HepG2 (cell line): ENCODE data around the gene RNF149. TPM values are rescaled to one million over a fixed set of nuclear protein-coding genes. Genes with fewer than 3 reads are reported as not detected.

Experiments
- AFF4 ChIP-seq: sonication (generic); formaldehyde crosslinking; IDR thresholded peaks from 2 replicates; pipeline ENCODE4 v1.4.0; 2020; ENCODE audit warnings: missing genetic modification reagents
- CAMTA2 ChIP-seq: sonication (generic); formaldehyde crosslinking; IDR thresholded peaks from 2 replicates; pipeline ENCODE4 v1.4.0; 2020; ENCODE audit warnings: mild to moderate bottlenecking, missing genetic modification reagents, borderline replicate concordance
- CREB3 ChIP-seq: sonication (generic); formaldehyde crosslinking; IDR thresholded peaks from 2 replicates; pipeline ENCODE4 v1.5.0; 2020; ENCODE audit warnings: missing genetic modification reagents
- CTCF ChIP-seq: sonication (generic); formaldehyde crosslinking; IDR thresholded peaks from 2 replicates; pipeline ENCODE4 v1.5.0; 2020; ENCODE audit warnings: mild to moderate bottlenecking, missing genetic modification reagents, moderate library complexity
- EZH2 ChIP-seq: conservative IDR thresholded peaks from 2 replicates; pipeline ENCODE4 v1.6.1; 2012; ENCODE audit warnings: mild to moderate bottlenecking, low read depth, low read length, moderate library complexity
- GPBP1L1 ChIP-seq: sonication (generic); formaldehyde crosslinking; IDR thresholded peaks from 2 replicates; pipeline ENCODE4 v1.5.0; 2020; ENCODE audit warnings: mild to moderate bottlenecking, missing genetic modification reagents
- HNRNPH1 ChIP-seq: fragments of 200-400 bp; formaldehyde crosslinking; optimal IDR thresholded peaks from 2 replicates; pipeline ENCODE3; 2017; ENCODE audit warnings: mild to moderate bottlenecking, low read depth, low read length
- KLF9 ChIP-seq: IDR thresholded peaks from 2 replicates; pipeline ENCODE4 v1.6.1; 2016; ENCODE audit warnings: low read depth
- MTF2 ChIP-seq: sonication (generic); formaldehyde crosslinking; IDR thresholded peaks from 2 replicates; pipeline ENCODE4 v1.5.0; 2020; ENCODE audit warnings: missing genetic modification reagents, borderline replicate concordance
- PHF21A ChIP-seq: sonication (generic); formaldehyde crosslinking; IDR thresholded peaks from 2 replicates; pipeline ENCODE4 v1.5.0; 2020; ENCODE audit warnings: mild to moderate bottlenecking, missing genetic modification reagents
- RBFOX2 ChIP-seq: fragments of 200-400 bp; formaldehyde crosslinking; IDR thresholded peaks from 2 replicates; pipeline ENCODE4 v1.6.1; 2017; ENCODE audit warnings: low read depth, mild to moderate bottlenecking, low read length
- RCOR2 ChIP-seq: IDR thresholded peaks from 2 replicates; pipeline ENCODE4 v1.6.1; 2016; ENCODE audit warnings: missing biosample characterization, missing genetic modification reagents
- RFXAP ChIP-seq: sonication (generic); formaldehyde crosslinking; IDR thresholded peaks from 2 replicates; pipeline ENCODE4 v1.4.0; 2020; ENCODE audit warnings: missing genetic modification reagents, borderline replicate concordance
- SALL1 ChIP-seq: sonication (generic); formaldehyde crosslinking; IDR thresholded peaks from 2 replicates; pipeline ENCODE4 v1.8.0; 2022; ENCODE audit warnings: mild to moderate bottlenecking, missing genetic modification reagents
- SOX5 ChIP-seq: IDR thresholded peaks from 2 replicates; pipeline ENCODE4 v1.6.1; 2016; ENCODE audit warnings: borderline replicate concordance
- TRAFD1 ChIP-seq: sonication (generic); formaldehyde crosslinking; IDR thresholded peaks from 2 replicates; pipeline ENCODE4 v1.5.1; 2020; ENCODE audit warnings: missing genetic modification reagents, mild to moderate bottlenecking, borderline replicate concordance
- ZFP36L1 ChIP-seq: sonication (generic); formaldehyde crosslinking; IDR thresholded peaks from 2 replicates; pipeline ENCODE4 v1.8.0; 2022; ENCODE audit warnings: mild to moderate bottlenecking, missing genetic modification reagents, moderate library complexity
- ZNF256 ChIP-seq: sonication (generic); formaldehyde crosslinking; conservative IDR thresholded peaks from 2 replicates; pipeline ENCODE4 v1.4.0; 2020; ENCODE audit warnings: missing genetic modification reagents
- ZNF331 ChIP-seq: sonication (generic); formaldehyde crosslinking; IDR thresholded peaks from 2 replicates; pipeline ENCODE4 v1.4.0; 2020; ENCODE audit warnings: missing genetic modification reagents
- ZNF709 ChIP-seq: sonication (generic); formaldehyde crosslinking; IDR thresholded peaks from 2 replicates; pipeline ENCODE4 v1.5.0; 2020; ENCODE audit warnings: mild to moderate bottlenecking, missing genetic modification reagents
- polyA plus RNA-seq, 8 experiments: library from polyadenylated mRNA; depleted of rRNA in 3 of 8; stranded (reverse) in 7 of 8; unstranded in 1 of 8; fragments of >200 nt; fragmentation: Illumina TruSeq in 4 of 8; extraction: Trizol in 4 of 8; gene quantifications; 2 replicates each; pipeline versions ENCODE4 v1.2.1 to v1.2.3, GENCODE V29; 2011 to 2016; ENCODE audit warnings: low read depth in 4 of 8, missing spikeins in 1 of 8, mixed read lengths in 1 of 8; ENCODE audit not compliant: insufficient read depth in 1 of 8
- total RNA-seq, 5 experiments: library from RNA; depleted of rRNA; stranded (reverse); fragments of >200 nt; fragmentation: Illumina TruSeq; extraction: Trizol; gene quantifications; 2 replicates each; pipeline ENCODE4 v1.2.3, GENCODE V29; 2016; ENCODE audit warnings: low read depth in 1 of 5

The RNF149 gene
- total and polyA plus RNA-seq, 2 of the 13 experiments (the other 11 are each of a cell fraction or from before 2014, with no cell fraction given): 87.6 to 109 TPM

GRCh38 chr2:101251844-101252407 is 56.6 kb downstream of the RNF149 start (continued):
- 0 out of 2 replicates have a peak, but pooled peaks have one; percentile 81 for TF ChIP-seq CREB3
- TF ChIP-seq GPBP1L1 (CRISPR knock-in tag): no peak
- TF ChIP-seq CAMTA2 (CRISPR knock-in tag): 0 out of 2 replicates have a peak, but pooled peaks have one; percentile 45
- TF ChIP-seq EZH2: no peak
- 0 out of 2 replicates have a peak, but pooled peaks have one; percentile 39 for TF ChIP-seq ZNF256 (CRISPR knock-in tag)
- TF ChIP-seq RFXAP (CRISPR knock-in tag): peak; percentile 5; the same call in 1 of the 2 replicates
- TF ChIP-seq CTCF (CRISPR knock-in tag): peak; percentile 75
- no peak for TF ChIP-seq HNRNPH1
- TF ChIP-seq RBFOX2: no peak
- TF ChIP-seq ZNF331: 0 out of 2 replicates have a peak, but pooled peaks have one; percentile 3
- no peak for TF ChIP-seq SOX5 (CRISPR knock-in tag)
- TF ChIP-seq TRAFD1: no peak
- TF ChIP-seq AFF4 (CRISPR knock-in tag): 0 out of 2 replicates have a peak, but pooled peaks have one; percentile 49
- 0 out of 2 replicates have a peak, but pooled peaks have one; percentile 9 for TF ChIP-seq RCOR2 (CRISPR knock-in tag)
- 0 out of 2 replicates have a peak, but pooled peaks have one; percentile 20 for TF ChIP-seq PHF21A (CRISPR knock-in tag)
- 0 out of 2 replicates have a peak, but pooled peaks have one; percentile 53 for TF ChIP-seq ZFP36L1 (CRISPR knock-in tag)
- no peak for TF ChIP-seq SALL1
- no peak for TF ChIP-seq ZNF709 (CRISPR knock-in tag)
- 0 out of 2 replicates have a peak, but pooled peaks have one; percentile 61 for TF ChIP-seq MTF2
- TF ChIP-seq KLF9 (CRISPR knock-in tag): 0 out of 2 replicates have a peak, but pooled peaks have one; percentile 16
